Stomach smooth muscle (tissue), 2 donors: ENCODE data around the gene ENO4.

Experiments used
- H3K27ac ChIP-seq: one replicate; pipeline ENCODE4 v1.7.0; 2013; ENCODE audit warnings: mild to moderate bottlenecking, low read length, inconsistent platforms
- H3K27me3 ChIP-seq, 2 donors: one replicate each; pipeline ENCODE4 v1.7.0; 2013; ENCODE audit warnings: low read length in 2 of 2; ENCODE audit not compliant: insufficient read depth in 2 of 2, control insufficient read depth in 1 of 2
- H3K36me3 ChIP-seq, 2 donors: one replicate each; pipeline ENCODE4 v1.7.0; 2013; ENCODE audit warnings: low read length in 2 of 2; ENCODE audit not compliant: control insufficient read depth in 2 of 2, insufficient read depth in 2 of 2
- H3K4me1 ChIP-seq: one replicate; pipeline ENCODE4 v1.7.0; 2013; ENCODE audit warnings: low read length; ENCODE audit not compliant: control insufficient read depth, insufficient read depth
- H3K4me3 ChIP-seq, 2 donors: one replicate each; pipeline ENCODE4 v1.7.0; 2013; ENCODE audit warnings: low read length in 2 of 2
- H3K9ac ChIP-seq, 2 donors: one replicate each; pipeline ENCODE4 v1.7.0; 2013; ENCODE audit warnings: low read length in 2 of 2, mild to moderate bottlenecking in 1 of 2
- H3K9me3 ChIP-seq, 2 donors: one replicate each; pipeline ENCODE4 v1.7.0; 2013; ENCODE audit warnings: low read length in 2 of 2; ENCODE audit not compliant: control insufficient read depth in 2 of 2
- donor health status: healthy.
- donor health status: Pancreatic carcinoma.

The ENO4 gene

DNA sequence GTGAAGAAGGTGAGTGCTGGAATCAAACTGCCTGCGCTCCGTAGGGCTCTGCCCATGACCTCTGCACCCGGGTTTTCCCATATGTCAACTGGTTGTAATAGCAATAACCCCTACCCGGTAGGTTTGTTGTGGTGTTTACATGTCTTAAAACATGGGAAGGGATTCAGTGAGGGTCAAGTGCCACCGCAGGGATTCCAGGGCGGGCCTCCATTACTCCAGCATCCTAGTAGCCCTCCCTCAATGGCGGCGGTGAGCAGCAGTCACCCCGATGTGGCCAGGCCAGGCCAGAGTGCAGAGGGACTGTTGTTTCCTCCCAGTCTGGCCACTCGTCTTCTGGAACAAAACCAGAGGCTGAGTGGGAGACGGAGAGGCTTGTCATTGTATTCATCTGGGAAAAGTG is 37.6 kb upstream of the ENO4 start:
- Histone ChIP-seq H3K27ac (no peak overlapping the region), H3K4me1 (no peaks in the 10 kb centered on the region), H3K9ac (no peak overlapping the region), H3K36me3 (no peaks in the 10 kb centered on the region), H3K4me3 (no peak overlapping the region), H3K27me3 (peaks cover 35 to 38% of the 10 kb centered on the region in 2 donors), H3K9me3 (no peaks in the 10 kb centered on the region)

GRCh38 chr10:116815641-116816415 is 33.5 kb upstream of the ENO4 start:
- Histone ChIP-seq H3K27me3 (peaks cover 24 to 27% of the 10 kb centered on the region in 2 donors), H3K36me3 (no peaks in the 10 kb centered on the region), H3K4me3 (no peak overlapping the region), H3K27ac (no peak overlapping the region), H3K9me3 (no peaks in the 10 kb centered on the region), H3K4me1 (no peaks in the 10 kb centered on the region), H3K9ac (no peak overlapping the region)

DNA sequence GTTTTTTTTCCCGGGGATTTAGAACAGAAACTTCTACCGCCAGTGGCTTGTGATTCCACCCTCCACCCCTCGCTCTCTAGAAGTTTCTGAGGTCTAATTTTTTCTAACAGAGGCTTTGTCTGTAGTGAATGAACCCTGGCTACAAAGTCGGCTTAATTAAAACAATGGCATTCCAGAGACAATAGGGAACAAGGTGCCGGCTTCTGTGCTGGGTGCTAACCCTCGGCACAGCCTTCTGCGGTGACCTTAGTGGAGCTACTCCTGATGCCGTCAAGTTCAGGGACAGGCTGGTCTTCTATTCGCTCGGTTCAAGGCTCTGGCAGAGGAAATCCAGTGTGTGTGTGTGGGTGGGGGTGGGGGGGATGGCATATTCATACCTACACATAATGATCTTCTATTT is 32.1 kb upstream of the ENO4 start:
- Histone ChIP-seq H3K27me3 (peaks cover 18 to 28% of the 10 kb centered on the region in 2 donors), H3K9ac (no peak overlapping the region), H3K9me3 (no peaks in the 10 kb centered on the region), H3K36me3 (peaks cover 0 to 3% of the 10 kb centered on the region in 2 donors), H3K4me1 (no peaks in the 10 kb centered on the region), H3K4me3 (no peak overlapping the region), H3K27ac (no peak overlapping the region)

DNA sequence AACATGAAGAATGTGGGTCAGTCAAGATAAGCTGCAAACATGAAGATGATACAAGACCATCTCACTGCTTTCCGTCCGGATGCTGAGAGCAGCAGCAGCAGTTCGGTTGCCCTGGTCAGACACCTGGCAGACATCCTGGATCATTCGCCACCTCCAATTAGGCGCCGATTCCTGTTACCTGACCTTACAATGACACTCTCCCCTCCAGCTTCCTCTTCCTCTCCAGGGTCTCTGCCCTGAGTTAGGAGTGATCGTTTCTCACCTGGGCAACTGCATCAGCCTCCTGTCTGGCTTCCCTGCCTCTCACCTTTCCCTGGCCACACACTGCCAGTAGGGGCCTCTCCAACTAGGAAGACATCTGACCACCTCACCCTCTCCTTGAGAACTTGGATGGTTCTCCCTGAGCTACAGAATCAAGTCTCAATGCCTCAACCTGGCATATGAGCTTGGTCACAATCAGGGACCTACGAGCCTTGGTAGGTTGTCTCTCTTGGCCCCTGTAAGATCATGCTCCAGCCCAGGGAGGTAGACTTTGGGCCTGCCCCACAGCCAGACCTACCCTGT is 31.4 kb upstream of the ENO4 start:
- no peaks in the 10 kb centered on the region for H3K9me3 ChIP-seq
- no peak overlapping the region for H3K27ac ChIP-seq
- H3K36me3 ChIP-seq, result peaks cover 0 to 3% of the 10 kb centered on the region in 2 donors
- H3K27me3 ChIP-seq, result peaks cover 18 to 24% of the 10 kb centered on the region in 2 donors
- H3K9ac ChIP-seq, result no peak overlapping the region
- no peaks in the 10 kb centered on the region for H3K4me1 ChIP-seq
- H3K4me3 ChIP-seq, result no peak overlapping the region

- Histone ChIP-seq H3K27me3 (peaks cover 14 to 21% of the 10 kb centered on the region in 2 donors), H3K4me3 (no peak overlapping the region), H3K9me3 (no peaks in the 10 kb centered on the region), H3K9ac (no peak overlapping the region), H3K27ac (no peak overlapping the region), H3K4me1 (no peaks in the 10 kb centered on the region), H3K36me3 (peaks cover 0 to 3% of the 10 kb centered on the region in 2 donors)
Measured at GRCh38 chr10:116819999-116820677, 29.2 kb upstream of the ENO4 start.

DNA sequence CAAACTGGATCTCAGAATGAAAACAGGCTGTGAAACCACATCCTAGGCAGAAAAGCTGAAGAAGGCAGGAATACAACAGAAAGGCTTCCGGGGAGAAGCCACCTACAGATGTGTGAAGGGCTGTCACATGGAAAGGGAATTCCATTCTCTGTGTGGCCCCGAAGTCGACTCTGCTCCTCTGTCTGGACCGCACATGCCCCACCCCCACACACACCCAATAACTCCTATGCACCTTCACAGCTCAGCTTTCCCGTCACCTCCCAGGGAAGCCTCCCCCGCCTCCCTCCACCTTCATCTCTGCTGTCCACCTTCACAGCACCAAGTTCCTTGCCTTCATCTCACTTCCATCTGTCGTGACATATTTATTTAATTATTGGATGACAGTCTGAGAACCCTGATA is 23.4 kb upstream of the ENO4 start:
- no peak overlapping the region for H3K9ac ChIP-seq
- H3K9me3 ChIP-seq, result no peaks in the 10 kb centered on the region
- H3K27me3 ChIP-seq, result peaks cover 0 to 2% of the 10 kb centered on the region in 2 donors

GRCh38 chr10:116826803-116827202 is 22.5 kb upstream of the ENO4 start:
- Histone ChIP-seq H3K4me3 (no peak overlapping the region), H3K4me1 (no peaks in the 10 kb centered on the region), H3K27ac (no peak overlapping the region), H3K9me3 (no peaks in the 10 kb centered on the region), H3K36me3 (peaks cover 0 to 2% of the 10 kb centered on the region in 2 donors), H3K9ac (no peak overlapping the region), H3K27me3 (no peaks in the 10 kb centered on the region)

More for the DNA sequence above, 23.4 kb upstream of the ENO4 start:
- H3K36me3 ChIP-seq, result peaks cover 0 to 5% of the 10 kb centered on the region in 2 donors
- no peaks in the 10 kb centered on the region for H3K4me1 ChIP-seq
- no peak overlapping the region for H3K27ac ChIP-seq
- H3K4me3 ChIP-seq, result no peak overlapping the region

GRCh38 chr10:116827214-116827671 is 22.1 kb upstream of the ENO4 start:
- no peaks in the 10 kb centered on the region for H3K27me3 ChIP-seq
- H3K4me1 ChIP-seq, result no peaks in the 10 kb centered on the region
- H3K9ac ChIP-seq, result no peak overlapping the region
- H3K36me3 ChIP-seq, result peaks cover 0 to 2% of the 10 kb centered on the region in 2 donors
- H3K27ac ChIP-seq, result no peak overlapping the region
- no peaks in the 10 kb centered on the region for H3K9me3 ChIP-seq
- H3K4me3 ChIP-seq, result no peak overlapping the region

DNA sequence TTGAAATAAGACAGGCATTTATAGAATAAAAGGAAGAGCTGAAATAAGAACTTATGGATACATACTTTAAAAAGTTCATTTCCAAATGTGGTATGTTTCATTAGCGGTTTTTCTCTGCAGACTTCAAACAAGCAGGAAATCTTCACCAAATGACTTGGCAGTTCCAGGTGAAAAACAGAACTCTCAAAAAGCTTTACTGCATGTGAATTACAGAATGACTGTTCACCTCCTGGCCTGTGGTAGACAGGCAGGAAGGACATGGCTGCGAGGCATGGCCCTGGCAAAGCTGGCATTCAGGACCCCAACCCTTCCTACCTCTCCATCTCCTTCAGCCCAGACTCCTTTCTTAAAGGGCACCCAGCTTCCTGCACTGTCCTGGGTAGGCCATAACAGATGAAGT is 21.2 kb upstream of the ENO4 start:
- Histone ChIP-seq H3K27ac (no peak overlapping the region), H3K27me3 (no peaks in the 10 kb centered on the region), H3K36me3 (peaks cover 2 to 6% of the 10 kb centered on the region in 2 donors), H3K9ac (no peak overlapping the region), H3K9me3 (no peaks in the 10 kb centered on the region), H3K4me1 (no peaks in the 10 kb centered on the region), H3K4me3 (no peak overlapping the region)

DNA sequence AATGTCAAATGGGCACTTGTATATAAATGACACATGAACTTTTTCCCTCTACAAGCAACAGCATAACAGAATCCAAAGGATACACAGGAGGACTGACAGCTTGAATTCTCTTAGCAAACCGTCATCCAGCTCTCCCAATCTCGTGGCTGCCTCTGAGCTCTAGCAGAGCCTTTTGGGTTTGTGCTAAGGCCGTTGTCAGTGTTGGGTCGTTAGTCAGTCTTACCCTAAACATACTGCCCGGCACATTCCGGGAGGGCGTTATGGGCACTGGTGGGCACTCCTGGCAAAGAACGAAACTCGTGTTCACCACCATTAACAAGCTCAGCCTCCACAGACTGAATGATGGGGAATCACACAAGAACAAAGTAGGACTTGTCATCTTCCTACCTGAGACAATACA is 19.6 kb upstream of the ENO4 start:
- H3K27ac ChIP-seq, result no peak overlapping the region
- H3K4me3 ChIP-seq, result no peak overlapping the region
- H3K4me1 ChIP-seq, result no peaks in the 10 kb centered on the region
- H3K27me3 ChIP-seq, result no peaks in the 10 kb centered on the region
- peaks cover 2 to 8% of the 10 kb centered on the region in 2 donors for H3K36me3 ChIP-seq
- H3K9me3 ChIP-seq, result no peaks in the 10 kb centered on the region
- H3K9ac ChIP-seq, result no peak overlapping the region
